Suprapubic skin (tissue), 4 donors: ENCODE results near the gene SHROOM3.

Experiments
- CTCF ChIP-seq, 2 donors: fragments of 200-600 bp in 1 of 2; fragments of 450-650 bp in 1 of 2; sonication (generic) in 1 of 2; IDR thresholded peaks; one replicate each; pipeline ENCODE4 v1.5.1; 2016 to 2019; ENCODE audit warnings: antibody characterized with exemption in 2 of 2, mild to moderate bottlenecking in 1 of 2, moderate library complexity in 1 of 2
- EP300 ChIP-seq: sonication (generic); formaldehyde crosslinking; IDR thresholded peaks from one replicate; pipeline ENCODE4 v1.6.1; 2017; ENCODE audit warnings: antibody characterized with exemption
- POLR2A ChIP-seq, 2 donors: fragments of 450-650 bp; IDR thresholded peaks; one replicate each; pipeline ENCODE4 v1.6.1; 2017; ENCODE audit warnings: antibody characterized with exemption in 2 of 2, mild to moderate bottlenecking in 2 of 2, moderate library complexity in 2 of 2
- POLR2AphosphoS5 ChIP-seq, 3 donors: sonication (generic); formaldehyde crosslinking; IDR thresholded peaks; one replicate each; pipeline ENCODE4 v1.6.1; 2017; ENCODE audit warnings: antibody characterized with exemption in 3 of 3

GRCh38 chr4:76458825-76459224, 23.8 kb downstream of the SHROOM3 start:
- TF ChIP-seq CTCF (IDR thresholded peaks at IDR 0.05) (no peak), EP300 (no peak), POLR2A (IDR thresholded peaks at IDR 0.05) (no peak), POLR2AphosphoS5 (IDR thresholded peaks at IDR 0.05) (no peak)
